ENCODE measurements around the gene GGT1. TPM values are rescaled to one million over a fixed set of nuclear protein-coding genes. Genes with fewer than 3 reads are reported as not detected.
"Not testable (repeated sequence)": the region's sequence is repeated elsewhere in the genome, so short reads cannot be mapped to it uniquely, and the experiment has no call there.

GGT1 gene
- total RNA-seq, 4 donors from 2014 or later, result 4.1 to 9.6 TPM; not detected in 2

DNA sequence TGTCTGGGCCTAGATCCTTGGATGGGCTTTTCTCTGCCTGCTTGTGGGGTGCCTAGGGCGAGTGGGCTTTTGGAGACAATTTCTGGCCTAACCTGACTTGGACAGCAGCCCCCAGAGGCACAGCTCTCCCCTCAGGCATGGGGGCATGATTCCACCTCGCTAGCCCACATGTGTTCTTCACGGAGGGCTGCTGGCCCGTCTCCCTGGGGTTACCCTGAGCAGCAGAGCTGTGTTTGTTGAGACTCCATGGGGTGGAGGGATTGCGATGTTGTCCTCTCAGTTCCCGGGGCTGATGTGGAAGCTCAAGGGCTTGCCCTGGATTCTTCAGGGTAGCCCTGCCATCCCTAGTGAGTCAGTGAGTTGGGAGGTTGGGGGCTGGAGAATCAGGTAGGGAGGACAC is 7.8 kb upstream of the GGT1 start:
- Histone ChIP-seq H3K36me3 (no peaks in the 10 kb centered on the region), H3K4me1 (no peaks in the 10 kb centered on the region), H3K27me3 (no peaks in the 10 kb centered on the region), H3K4me3 (no peak overlapping the region), H3K27ac (no peak overlapping the region), H3K9me3 (no peaks in the 10 kb centered on the region)
- TF ChIP-seq, protein P1, sequence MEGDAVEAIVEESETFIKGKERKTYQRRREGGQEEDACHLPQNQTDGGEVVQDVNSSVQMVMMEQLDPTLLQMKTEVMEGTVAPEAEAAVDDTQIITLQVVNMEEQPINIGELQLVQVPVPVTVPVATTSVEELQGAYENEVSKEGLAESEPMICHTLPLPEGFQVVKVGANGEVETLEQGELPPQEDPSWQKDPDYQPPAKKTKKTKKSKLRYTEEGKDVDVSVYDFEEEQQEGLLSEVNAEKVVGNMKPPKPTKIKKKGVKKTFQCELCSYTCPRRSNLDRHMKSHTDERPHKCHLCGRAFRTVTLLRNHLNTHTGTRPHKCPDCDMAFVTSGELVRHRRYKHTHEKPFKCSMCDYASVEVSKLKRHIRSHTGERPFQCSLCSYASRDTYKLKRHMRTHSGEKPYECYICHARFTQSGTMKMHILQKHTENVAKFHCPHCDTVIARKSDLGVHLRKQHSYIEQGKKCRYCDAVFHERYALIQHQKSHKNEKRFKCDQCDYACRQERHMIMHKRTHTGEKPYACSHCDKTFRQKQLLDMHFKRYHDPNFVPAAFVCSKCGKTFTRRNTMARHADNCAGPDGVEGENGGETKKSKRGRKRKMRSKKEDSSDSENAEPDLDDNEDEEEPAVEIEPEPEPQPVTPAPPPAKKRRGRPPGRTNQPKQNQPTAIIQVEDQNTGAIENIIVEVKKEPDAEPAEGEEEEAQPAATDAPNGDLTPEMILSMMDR (IDR thresholded peaks at IDR 0.05), result no peak
- TF ChIP-seq POLR2A (IDR thresholded peaks at IDR 0.05), result no peak
- no peak for DNase-seq
- intact Hi-C loops (cut with DNase I; ENCODE audit: low total_unique reads), result no loop called here

DNA sequence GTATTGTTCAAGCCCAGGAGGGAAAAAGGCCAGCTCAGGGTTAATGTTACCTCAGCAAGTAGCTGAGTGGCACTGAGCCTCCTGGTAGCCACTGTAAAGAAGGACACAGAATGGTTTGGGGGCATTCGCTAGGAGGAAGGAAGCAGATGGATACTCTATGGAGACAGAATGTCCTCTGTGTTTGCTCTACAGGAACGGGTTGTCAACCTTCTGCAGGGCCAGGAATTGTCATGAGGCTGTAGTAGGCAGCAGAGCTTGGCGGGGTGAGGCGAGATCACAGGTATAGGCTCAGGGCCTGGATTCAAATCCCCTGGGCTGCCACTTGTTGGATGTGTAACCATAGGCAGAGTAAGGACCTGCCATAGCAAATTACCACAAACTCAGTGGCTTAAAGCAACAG is 7.1 kb upstream of the GGT1 start:
- Histone ChIP-seq H3K4me1 (no peaks in the 10 kb centered on the region), H3K9me3 (no peaks in the 10 kb centered on the region), H3K27ac (no peak overlapping the region), H3K27me3 (no peaks in the 10 kb centered on the region), H3K36me3 (no peaks in the 10 kb centered on the region), H3K4me3 (no peak overlapping the region)
- TF ChIP-seq, protein P1 (IDR thresholded peaks at IDR 0.05), result no peak
- no peak for TF ChIP-seq POLR2A (IDR thresholded peaks at IDR 0.05)
- DNase-seq, result no peak
- intact Hi-C loops (cut with DNase I; ENCODE audit: low total_unique reads), result no loop called here

DNA sequence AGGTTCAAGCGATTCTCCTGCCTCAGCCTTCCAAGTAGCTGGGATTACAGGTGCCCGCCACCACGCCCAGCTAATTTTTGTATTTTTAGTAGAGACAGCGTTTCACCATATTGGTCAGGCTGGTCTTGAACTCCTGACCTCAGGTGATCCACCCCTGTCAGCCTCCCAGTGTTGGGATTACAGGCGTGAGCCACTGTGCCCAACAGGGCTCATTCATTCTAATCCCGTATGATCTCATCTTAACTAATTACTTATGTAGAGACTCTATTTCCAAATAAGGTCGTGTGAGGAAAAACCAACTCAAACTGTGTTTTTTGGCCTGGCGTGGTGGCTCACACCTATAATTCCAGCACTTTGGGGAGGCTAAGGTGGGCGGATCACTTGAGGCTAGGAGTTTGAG is 5.9 kb upstream of the GGT1 start:
- not testable (repeated sequence) for DNase-seq

GRCh38 chr22:24599514-24599913 is 3.5 kb upstream of the GGT1 start:
- no peak for DNase-seq
- H3K4me1 ChIP-seq, result no peaks in the 10 kb centered on the region

More for the DNA sequence above, 5.9 kb upstream of the GGT1 start:
- H3K27me3 ChIP-seq; H3K4me3 ChIP-seq; H3K9me3 ChIP-seq; H3K4me1 ChIP-seq; intact Hi-C loops (cut with DNase I; ENCODE audit: low total_unique reads); H3K36me3 ChIP-seq; H3K27ac ChIP-seq: not testable (repeated sequence)

DNA sequence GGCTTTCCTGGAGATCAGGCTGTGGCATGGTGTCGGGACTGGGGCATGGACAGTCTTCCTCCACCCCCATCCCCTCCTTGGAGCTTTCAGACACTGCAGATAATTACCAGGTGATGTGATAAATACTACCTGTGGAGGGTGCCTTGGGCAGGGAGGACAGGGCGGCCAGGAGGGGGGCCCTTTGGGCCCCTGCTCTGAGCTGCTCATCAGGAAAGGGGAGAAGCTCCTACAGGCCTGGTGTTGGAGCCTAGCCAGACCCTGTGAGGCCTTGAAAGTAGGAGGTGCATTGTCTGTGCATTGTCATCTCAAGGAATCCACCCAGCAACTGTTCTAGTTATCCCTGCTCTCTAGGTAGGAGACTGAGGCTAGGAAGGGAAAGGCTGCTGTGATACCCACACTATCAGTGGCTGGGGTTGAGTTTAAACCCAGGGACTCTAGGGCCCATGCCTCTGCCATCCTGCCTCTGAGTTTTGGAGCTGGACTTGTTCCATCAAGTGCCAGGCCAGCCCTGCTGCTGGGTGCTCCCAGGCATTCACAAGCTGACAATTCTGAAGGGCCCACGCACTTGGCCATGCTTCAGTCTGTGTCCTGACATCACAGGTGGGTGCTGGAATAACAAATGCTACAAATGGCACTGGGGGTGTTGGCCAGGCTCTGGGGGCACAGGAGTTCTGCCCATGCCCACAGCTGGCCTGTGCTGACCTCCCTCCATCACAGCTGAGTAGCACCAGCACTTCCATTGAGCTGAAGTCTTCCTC is 2.9 kb upstream of the GGT1 start:
- H3K27ac ChIP-seq; DNase-seq; H3K36me3 ChIP-seq; intact Hi-C loops (cut with DNase I; ENCODE audit: low total_unique reads); H3K4me1 ChIP-seq; H3K4me3 ChIP-seq; H3K27me3 ChIP-seq; H3K9me3 ChIP-seq: not testable (repeated sequence)

More at GRCh38 chr22:24599514-24599913, 3.5 kb upstream of the GGT1 start:
- Histone ChIP-seq H3K36me3 (no peaks in the 10 kb centered on the region), H3K27ac (no peak overlapping the region), H3K9me3 (no peaks in the 10 kb centered on the region), H3K27me3 (no peaks in the 10 kb centered on the region), H3K4me3 (no peak overlapping the region)
- TF ChIP-seq, protein P1 (IDR thresholded peaks at IDR 0.05), result no peak
- no peak for TF ChIP-seq POLR2A (IDR thresholded peaks at IDR 0.05)
- intact Hi-C loops (cut with DNase I; ENCODE audit: low total_unique reads), result no loop called here

GRCh38 chr22:24601217-24602104 is 1.5 kb upstream of the GGT1 start:
- no peaks in the 10 kb centered on the region for H3K4me1 ChIP-seq
- no peaks in the 10 kb centered on the region for H3K36me3 ChIP-seq
- H3K27me3 ChIP-seq, result no peaks in the 10 kb centered on the region
- no peaks in the 10 kb centered on the region for H3K9me3 ChIP-seq
- intact Hi-C loops (cut with DNase I; ENCODE audit: low total_unique reads), result no loop called here
- TF ChIP-seq POLR2A (IDR thresholded peaks at IDR 0.05), result no peak
- TF ChIP-seq, protein P1 (IDR thresholded peaks at IDR 0.05), result no peak
- H3K27ac ChIP-seq, result no peak overlapping the region
- no peak for DNase-seq
- no peak overlapping the region for H3K4me3 ChIP-seq

DNA sequence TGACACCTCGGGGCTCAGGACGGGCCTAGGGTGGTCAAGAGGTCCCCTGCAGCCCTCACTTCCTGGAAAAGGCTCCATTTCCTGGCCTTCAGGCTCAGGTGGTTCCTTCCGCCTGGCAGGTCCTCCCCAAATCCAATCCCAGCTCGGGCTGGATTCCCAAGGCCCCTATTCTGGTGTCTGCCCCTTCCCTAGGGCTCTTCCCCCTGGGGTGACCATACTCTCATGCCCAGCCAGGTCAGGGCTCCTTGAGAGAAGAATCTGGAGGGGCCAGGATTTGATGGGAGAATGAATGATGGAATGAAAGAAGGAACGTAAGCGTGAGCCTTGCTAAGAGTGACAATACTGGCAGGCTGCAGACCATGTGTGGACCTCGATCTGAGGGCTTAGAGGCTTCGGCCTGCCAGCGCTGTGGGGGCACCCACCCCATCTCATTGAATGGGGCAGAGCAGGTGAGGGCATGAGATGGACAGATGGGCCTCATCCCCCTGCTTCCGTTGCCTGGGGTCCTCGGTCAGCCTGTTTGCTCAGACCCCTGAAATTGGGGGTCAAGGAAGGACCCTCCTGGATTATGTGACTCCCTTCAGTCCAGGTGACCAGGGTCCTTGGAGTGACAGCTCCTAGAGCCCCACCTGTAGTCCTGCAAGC is 766 bp upstream of the GGT1 start:
- DNase-seq; H3K27me3 ChIP-seq; H3K27ac ChIP-seq; H3K4me1 ChIP-seq; H3K36me3 ChIP-seq; H3K4me3 ChIP-seq; intact Hi-C loops (cut with DNase I; ENCODE audit: low total_unique reads); H3K9me3 ChIP-seq: not testable (repeated sequence)

DNA sequence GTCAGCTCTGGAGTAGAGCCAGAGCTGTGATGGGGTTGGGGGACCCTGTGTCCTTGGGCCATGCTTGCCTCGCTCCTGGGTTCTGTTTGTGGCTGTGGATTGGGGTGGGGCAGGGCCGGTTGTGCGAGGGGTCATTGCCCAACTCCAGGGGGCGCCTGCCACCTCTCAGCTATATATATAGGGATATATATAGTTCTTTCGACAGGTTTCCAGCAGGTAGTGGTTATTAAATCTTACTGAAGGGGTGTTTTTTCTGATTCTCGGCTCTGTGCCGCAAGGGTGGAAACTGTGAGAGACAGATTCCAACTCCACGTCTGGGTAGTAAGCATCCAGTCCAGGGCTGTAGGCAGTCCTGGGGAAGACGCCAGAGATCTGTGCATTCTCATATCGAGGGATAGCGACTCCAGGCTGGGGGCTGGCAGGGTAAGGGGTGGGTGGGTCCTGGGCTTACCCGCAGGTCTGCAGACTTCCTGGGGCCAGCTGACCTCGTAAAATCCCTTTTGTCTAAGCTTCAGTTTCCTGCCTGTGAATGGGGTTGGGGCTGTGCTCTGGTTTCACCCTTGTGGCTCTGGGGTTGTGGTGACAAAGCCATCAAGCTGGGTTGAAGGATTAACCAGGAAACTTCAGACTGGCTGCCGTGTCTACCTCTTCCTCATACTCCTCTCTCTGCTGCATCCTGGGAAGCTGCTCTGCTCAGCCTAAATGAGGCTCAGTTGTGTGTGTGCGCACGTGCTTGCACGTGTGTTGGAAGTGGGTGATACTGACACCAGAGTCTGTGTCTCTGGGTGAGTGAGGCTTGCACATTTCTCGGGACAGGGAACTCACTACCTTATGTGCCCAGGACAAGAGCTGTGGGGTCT is 1.0 kb downstream of the GGT1 start:
- H3K36me3 ChIP-seq; intact Hi-C loops (cut with DNase I; ENCODE audit: low total_unique reads); H3K27me3 ChIP-seq; H3K27ac ChIP-seq; H3K4me3 ChIP-seq; H3K4me1 ChIP-seq; H3K9me3 ChIP-seq; DNase-seq: not testable (repeated sequence)
